H1 (cell line): Measurements from ENCODE around the gene RAB11FIP5. TPM values are rescaled to one million over a fixed set of nuclear protein-coding genes. Genes with fewer than 3 reads are reported as not detected.

ENCODE experiments used
- CTCF ChIA-PET: fragments of 300-600 bp; sonication (Branson Sonifier 250); formaldehyde crosslinking; loops from one replicate; lab custom pipeline; 2021; ENCODE audit not compliant: partially characterized antibody; lab: Charles Lee
- POLR2A ChIA-PET: fragments of 300-600 bp; sonication (Branson Sonifier 250); formaldehyde crosslinking; loops from one replicate; lab custom pipeline; 2021; ENCODE audit warnings: inconsistent platforms; ENCODE audit not compliant: partially characterized antibody; lab: Charles Lee
- DNase-seq, 2 experiments: peaks; one replicate each; pipeline versions ENCODE4 v3.0.0 to v3.0.0-alpha.2; 2010 to 2022; ENCODE audit warnings: low spot score in 2 of 2, low read depth in 1 of 2, mixed read lengths in 1 of 2
- FAIRE-seq: peaks from 2 replicates; lab custom pipeline; 2011; peaks lifted over from hg19 to GRCh38; lab: Jason Lieb, UNC
- H2AFZ ChIP-seq: 2 replicates; pipeline ENCODE4 v1.8.1; 2012; ENCODE audit warnings: low read length, inconsistent platforms
- H2AK5ac ChIP-seq: 2 replicates; pipeline ENCODE4 v1.6.1; 2013; ENCODE audit warnings: low read depth, low read length
- H2BK120ac ChIP-seq: replicated peaks from 2 replicates; pipeline ENCODE3; 2013; ENCODE audit warnings: low read depth, low read length, inconsistent platforms
- H2BK12ac ChIP-seq: 2 replicates; pipeline ENCODE4 v1.6.1; 2013; ENCODE audit warnings: low read depth, low read length
- H2BK15ac ChIP-seq: 2 replicates; pipeline ENCODE4 v1.6.1; 2013; ENCODE audit warnings: low read length
- H2BK20ac ChIP-seq: 2 replicates; pipeline ENCODE4 v1.6.1; 2013; ENCODE audit warnings: low read length
- H2BK5ac ChIP-seq: 2 replicates; pipeline ENCODE4 v1.6.1; 2013; ENCODE audit warnings: low read depth, low read length
- H3K14ac ChIP-seq: 2 replicates; pipeline ENCODE4 v1.6.1; 2013; ENCODE audit warnings: inconsistent platforms; ENCODE audit not compliant: insufficient read length
- H3K18ac ChIP-seq: 2 replicates; pipeline ENCODE4 v1.6.1; 2013; ENCODE audit warnings: low read length; ENCODE audit errors: extremely low read depth
- H3K23ac ChIP-seq: 2 replicates; pipeline ENCODE4 v1.6.1; 2013; ENCODE audit warnings: inconsistent platforms; ENCODE audit not compliant: insufficient read length
- H3K23me2 ChIP-seq: 2 replicates; pipeline ENCODE4 v1.6.1; 2013; ENCODE audit warnings: low read depth, low read length
- H3K27ac ChIP-seq: 2 replicates; pipeline ENCODE4 v1.6.1; 2011; ENCODE audit warnings: low read depth, low read length, inconsistent platforms
- H3K27me3 ChIP-seq, 4 experiments: replicated peaks in 1 of 4; 1 replicate in 1 of 4; 2 replicates in 3 of 4; pipeline versions ENCODE4 v1.6.1 to v1.8.1; 2011 to 2013; ENCODE audit warnings: low read length in 3 of 4, mild to moderate bottlenecking in 3 of 4, inconsistent platforms in 2 of 4, mixed read lengths in 2 of 4, moderate library complexity in 1 of 4; ENCODE audit not compliant: control insufficient read depth in 3 of 4, insufficient read depth in 3 of 4; ENCODE audit errors: extremely low read depth in 1 of 4
- H3K36me3 ChIP-seq, 4 experiments: 2 replicates each; pipeline versions ENCODE4 v1.6.1 to v1.8.1; 2011 to 2013; ENCODE audit warnings: mild to moderate bottlenecking in 4 of 4, low read length in 3 of 4, moderate library complexity in 2 of 4, control low read depth in 1 of 4, inconsistent platforms in 1 of 4; ENCODE audit not compliant: insufficient read depth in 4 of 4, control insufficient read depth in 2 of 4
- H3K4ac ChIP-seq: replicated peaks from 2 replicates; pipeline ENCODE3; 2013; ENCODE audit warnings: low read length, low read depth, mixed read lengths, inconsistent platforms; ENCODE audit not compliant: insufficient read length
- H3K4me1 ChIP-seq, 4 experiments: replicated peaks in 1 of 4; 1 replicate in 1 of 4; 2 replicates in 3 of 4; pipeline versions ENCODE4 v1.6.1 to v1.8.1; 2011 to 2013; ENCODE audit warnings: low read length in 3 of 4, inconsistent platforms in 2 of 4, mixed read lengths in 1 of 4; ENCODE audit not compliant: insufficient read depth in 4 of 4, control insufficient read depth in 3 of 4
- H3K4me2 ChIP-seq, 2 experiments: 2 replicates each; pipeline versions ENCODE4 v1.6.1 to v1.8.1; 2011 to 2013; ENCODE audit warnings: low read depth in 2 of 2, low read length in 2 of 2, control low read depth in 1 of 2, inconsistent platforms in 1 of 2, mild to moderate bottlenecking in 1 of 2; ENCODE audit not compliant: insufficient read depth in 1 of 2
- H3K4me3 ChIP-seq, 4 experiments: fragments of 200-600, 300-600 bp in 1 of 4; sonication (generic), shearing (Covaris generic), sonication (Bioruptor Twin) in 1 of 4; 2 replicates each; pipeline versions ENCODE4 v1.5.1 to v1.8.1; 2011 to 2016; ENCODE audit warnings: low read length in 4 of 4, low read depth in 3 of 4, control low read depth in 2 of 4, inconsistent platforms in 2 of 4, mild to moderate bottlenecking in 2 of 4, mixed read lengths in 1 of 4, moderate library complexity in 1 of 4; ENCODE audit not compliant: insufficient read depth in 2 of 4; ENCODE audit errors: extremely low read depth in 1 of 4
- H3K56ac ChIP-seq: replicated peaks from 2 replicates; pipeline ENCODE3; 2013; ENCODE audit warnings: low read depth, mild to moderate bottlenecking, mixed read lengths, low read length, inconsistent platforms; ENCODE audit not compliant: insufficient read length
- H3K79me1 ChIP-seq: 2 replicates; pipeline ENCODE4 v1.6.1; 2013; ENCODE audit warnings: low read depth, low read length, control low read depth
- H3K79me2 ChIP-seq, 2 experiments: 2 replicates each; pipeline versions ENCODE4 v1.6.1 to v1.8.1; 2012 to 2013; ENCODE audit warnings: low read length in 2 of 2, mild to moderate bottlenecking in 2 of 2, inconsistent platforms in 1 of 2; ENCODE audit not compliant: insufficient read depth in 2 of 2, control insufficient read depth in 1 of 2
- H3K9ac ChIP-seq, 4 experiments: replicated peaks in 1 of 4; 1 replicate in 1 of 4; 2 replicates in 3 of 4; pipeline versions ENCODE4 v1.6.1 to v1.8.1; 2011 to 2013; ENCODE audit warnings: low read depth in 3 of 4, low read length in 3 of 4, control low read depth in 2 of 4, mild to moderate bottlenecking in 2 of 4, moderate library complexity in 2 of 4, inconsistent platforms in 1 of 4; ENCODE audit errors: extremely low read depth in 1 of 4
- H3K9me3 ChIP-seq, 2 experiments: 2 replicates each; pipeline versions ENCODE4 v1.6.1 to v1.8.1; 2012 to 2013; ENCODE audit warnings: mild to moderate bottlenecking in 2 of 2, moderate library complexity in 2 of 2, control low read depth in 1 of 2, inconsistent platforms in 1 of 2, low read depth in 1 of 2, low read length in 1 of 2, mixed read lengths in 1 of 2; ENCODE audit not compliant: insufficient read depth in 2 of 2
- H4K20me1 ChIP-seq, 2 experiments: replicated peaks in 1 of 2; 2 replicates each; pipeline versions ENCODE3 to v1.8.1; 2011 to 2013; ENCODE audit warnings: inconsistent platforms in 2 of 2, low read length in 2 of 2, mild to moderate bottlenecking in 1 of 2; ENCODE audit not compliant: insufficient read depth in 2 of 2, control insufficient read depth in 1 of 2
- H4K5ac ChIP-seq: 2 replicates; pipeline ENCODE4 v1.6.1; 2013; ENCODE audit warnings: low read length, low read depth, mixed read lengths, inconsistent platforms; ENCODE audit not compliant: insufficient read length
- H4K8ac ChIP-seq: 2 replicates; pipeline ENCODE4 v1.8.0; 2013; ENCODE audit warnings: mild to moderate bottlenecking, moderate library complexity, low read length, inconsistent platforms; ENCODE audit not compliant: insufficient read depth; ENCODE audit errors: extremely low read depth
- H4K91ac ChIP-seq: replicated peaks from 2 replicates; pipeline ENCODE3; 2013; ENCODE audit warnings: low read length, mixed read lengths, inconsistent platforms; ENCODE audit not compliant: insufficient read length
- CTBP2 ChIP-seq: IDR thresholded peaks from 2 replicates; pipeline ENCODE4 v1.7.0; 2011; ENCODE audit warnings: borderline replicate concordance, mild to moderate bottlenecking, moderate library complexity, mixed read lengths, low read length; ENCODE audit not compliant: insufficient read depth, insufficient read length
- TCF12 ChIP-seq: IDR thresholded peaks from 2 replicates; pipeline ENCODE4 v1.6.1; 2011; ENCODE audit warnings: low read depth, mild to moderate bottlenecking, low read length
- YY1 ChIP-seq: IDR thresholded peaks from 2 replicates; pipeline ENCODE4 v1.6.1; 2011; ENCODE audit warnings: low read depth, mild to moderate bottlenecking, low read length
- WGBS, 2 experiments: shearing (Covaris generic) in 1 of 2; methylation state at CpG; one replicate each; pipeline versions ENCODE4 v1.1.6 to v1.1.7; 2013 to 2015; ENCODE audit warnings: low lambda C conversion rate in 2 of 2, mixed read lengths in 2 of 2, inconsistent platforms in 1 of 2, low coverage in 1 of 2, missing lambda C conversion rate in 1 of 2; ENCODE audit not compliant: insufficient replicate concordance in 2 of 2, insufficient coverage in 1 of 2, insufficient read length in 1 of 2; ENCODE audit errors: extremely low coverage in 1 of 2, missing lambda C conversion rate in 1 of 2; 5-methylcytosine and 5-hydroxymethylcytosine counted together
- polyA plus RNA-seq, 7 experiments: library from polyadenylated mRNA; depleted of rRNA in 3 of 7; stranded (reverse) in 5 of 7; unstranded in 2 of 7; fragments of >200 nt in 5 of 7; fragments of 200-250 nt in 2 of 7; gene quantifications; 1 replicate in 5 of 7; 2 replicates in 1 of 7; 4 replicates in 1 of 7; pipeline versions ENCODE4 v1.2.1 to v1.2.3, GENCODE V29; 2011 to 2013; ENCODE audit warnings: missing spikeins in 2 of 7, mixed read lengths in 2 of 7
- total RNA-seq: library from RNA; stranded (reverse); fragmentation: NEBNext Ultra II Directional; extraction: Animal tissue kit (Norgen Biotek cat#: 25700); gene quantifications from 2 replicates; pipeline ENCODE4 v1.2.1, GENCODE V29; 2021
- TF ChIP-seq, protein P1 (sequence below), 3 experiments: IDR thresholded peaks; 1 replicate in 2 of 3; 2 replicates in 1 of 3; pipeline versions ENCODE4 v1.5.1 to v1.6.1; 2011; ENCODE audit warnings: low read length in 3 of 3, mild to moderate bottlenecking in 3 of 3, inconsistent platforms in 2 of 3, low read depth in 1 of 3, moderate library complexity in 1 of 3; ENCODE audit not compliant: insufficient read depth in 1 of 3; ENCODE audit errors: control extremely low read depth in 1 of 3
- TF ChIP-seq, protein P2 (sequence below): IDR thresholded peaks from 2 replicates; pipeline ENCODE4 v1.6.1; 2012; ENCODE audit warnings: inconsistent platforms

Gene RAB11FIP5
- total and polyA plus RNA-seq, 2 of the 8 experiments (the other 6 are each of a cell fraction or from before 2014, with no cell fraction given), result 6.3 to 17.0 TPM

GRCh38 chr2:73111073-73112025 is 1.4 kb downstream of the RAB11FIP5 start:
- peak in 1 of 2 experiments; percentile 72 for DNase-seq
- 12% methylated on average over 16 of the region's 16 CpGs; no CpG with 5 or more reads in 1 of the 2 experiments for WGBS, 2 experiments
- Histone ChIP-seq H3K79me1 (peaks cover 12% of the 10 kb centered on the region), H4K91ac (no peak overlapping the region), H4K8ac (no peak overlapping the region), H2BK20ac (peak overlapping the region; percentile 3; the same call in 1 of the 2 replicates), H3K56ac (no peak overlapping the region), H3K79me2 (peaks cover 0 to 15% of the 10 kb centered on the region in 2 experiments; a peak in 2 of 4 replicates), H3K4me3 (peak overlapping the region; percentile 58 to 73 (median 63)), H2BK5ac (no peak overlapping the region; the same call in 1 of the 2 replicates), H3K4ac (no peak overlapping the region), H3K14ac (no peak overlapping the region), H3K27me3 (no peaks in the 10 kb centered on the region; a peak in 2 of 7 replicates), H3K4me2 (peak overlapping the region; percentile 80 to 95), H3K23me2 (peaks cover 15% of the 10 kb centered on the region), H2BK120ac (no peak overlapping the region), H2BK15ac (peak overlapping the region; percentile 49; the same call in 1 of the 2 replicates), H4K20me1 (peaks cover 2 to 6% of the 10 kb centered on the region in 2 experiments), H3K36me3 (no peaks in the 10 kb centered on the region), H3K4me1 (peaks cover 10 to 14% (median 12%) of the 10 kb centered on the region in 4 experiments; a peak in 6 of 7 replicates), H3K18ac (peak overlapping the region; percentile 78), H2AK5ac (no peak overlapping the region), H3K9me3 (peaks cover 0 to 5% of the 10 kb centered on the region in 2 experiments; a peak in 1 of 4 replicates), H4K5ac (no peak overlapping the region), H3K27ac (no peak overlapping the region), H3K9ac (peak overlapping the region in 1 of 4 experiments; percentile 13; a peak in 1 of 7 replicates), H3K23ac (no peak overlapping the region), H2BK12ac (peak overlapping the region; percentile 84; the same call in 1 of the 2 replicates), H2AFZ (no peak overlapping the region)
- CTCF ChIA-PET, result interaction anchor here (0.7 to 7.5 kb wide), 15 partner anchors 9 to 1174 kb away, joined by 3 to 63 read pairs (median 4); no protein-coding TSS in a partner anchor
- FAIRE-seq, result no peak
- TF ChIP-seq YY1 (0 out of 2 replicates have a peak, but pooled peaks have one; percentile 12), CTBP2 (peak; percentile 37), TCF12 (0 out of 2 replicates have a peak, but pooled peaks have one; percentile 43)
- TF ChIP-seq, protein P1, sequence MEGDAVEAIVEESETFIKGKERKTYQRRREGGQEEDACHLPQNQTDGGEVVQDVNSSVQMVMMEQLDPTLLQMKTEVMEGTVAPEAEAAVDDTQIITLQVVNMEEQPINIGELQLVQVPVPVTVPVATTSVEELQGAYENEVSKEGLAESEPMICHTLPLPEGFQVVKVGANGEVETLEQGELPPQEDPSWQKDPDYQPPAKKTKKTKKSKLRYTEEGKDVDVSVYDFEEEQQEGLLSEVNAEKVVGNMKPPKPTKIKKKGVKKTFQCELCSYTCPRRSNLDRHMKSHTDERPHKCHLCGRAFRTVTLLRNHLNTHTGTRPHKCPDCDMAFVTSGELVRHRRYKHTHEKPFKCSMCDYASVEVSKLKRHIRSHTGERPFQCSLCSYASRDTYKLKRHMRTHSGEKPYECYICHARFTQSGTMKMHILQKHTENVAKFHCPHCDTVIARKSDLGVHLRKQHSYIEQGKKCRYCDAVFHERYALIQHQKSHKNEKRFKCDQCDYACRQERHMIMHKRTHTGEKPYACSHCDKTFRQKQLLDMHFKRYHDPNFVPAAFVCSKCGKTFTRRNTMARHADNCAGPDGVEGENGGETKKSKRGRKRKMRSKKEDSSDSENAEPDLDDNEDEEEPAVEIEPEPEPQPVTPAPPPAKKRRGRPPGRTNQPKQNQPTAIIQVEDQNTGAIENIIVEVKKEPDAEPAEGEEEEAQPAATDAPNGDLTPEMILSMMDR (IDR thresholded peaks at IDR 0.05; ENCODE audit: control extremely low read depth in 1 of 3, insufficient read depth in 1 of 3, low read depth in 1 of 3, low read length in 3 of 3), result no peak
- TF ChIP-seq, protein P2, sequence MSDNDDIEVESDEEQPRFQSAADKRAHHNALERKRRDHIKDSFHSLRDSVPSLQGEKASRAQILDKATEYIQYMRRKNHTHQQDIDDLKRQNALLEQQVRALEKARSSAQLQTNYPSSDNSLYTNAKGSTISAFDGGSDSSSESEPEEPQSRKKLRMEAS, result peak; percentile 16; the same call in 1 of the 2 replicates
- POLR2A ChIA-PET, result interaction anchor here (0.9 to 3.7 kb wide), 11 partner anchors 9 to 123 kb away, joined by 3 to 17 read pairs (median 8); partner anchors contain the start of genes CCT7 and SFXN5
